ENCODE data around the gene ATP5MC3.

DNA sequence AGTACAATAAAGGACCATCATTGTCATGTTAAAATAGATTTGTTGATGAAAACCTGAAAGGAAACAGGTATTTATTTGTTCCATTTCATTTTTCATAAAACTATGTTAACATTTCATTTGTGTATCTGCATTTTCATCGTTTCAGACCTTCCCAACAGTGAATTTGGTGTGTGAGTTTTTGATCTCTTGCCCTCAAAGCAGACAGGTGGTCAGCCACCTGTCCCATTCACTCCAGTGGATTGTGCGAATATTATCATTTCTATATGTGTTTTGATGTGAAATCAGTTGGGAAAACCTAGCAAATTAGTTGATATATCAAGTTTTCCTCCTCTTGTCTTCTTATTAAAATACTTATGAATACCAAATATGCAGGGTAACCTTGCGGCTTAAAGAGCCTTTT lies 25.4 kb upstream of the ATP5MC3 start:
- TF ChIP-seq, protein P1, sequence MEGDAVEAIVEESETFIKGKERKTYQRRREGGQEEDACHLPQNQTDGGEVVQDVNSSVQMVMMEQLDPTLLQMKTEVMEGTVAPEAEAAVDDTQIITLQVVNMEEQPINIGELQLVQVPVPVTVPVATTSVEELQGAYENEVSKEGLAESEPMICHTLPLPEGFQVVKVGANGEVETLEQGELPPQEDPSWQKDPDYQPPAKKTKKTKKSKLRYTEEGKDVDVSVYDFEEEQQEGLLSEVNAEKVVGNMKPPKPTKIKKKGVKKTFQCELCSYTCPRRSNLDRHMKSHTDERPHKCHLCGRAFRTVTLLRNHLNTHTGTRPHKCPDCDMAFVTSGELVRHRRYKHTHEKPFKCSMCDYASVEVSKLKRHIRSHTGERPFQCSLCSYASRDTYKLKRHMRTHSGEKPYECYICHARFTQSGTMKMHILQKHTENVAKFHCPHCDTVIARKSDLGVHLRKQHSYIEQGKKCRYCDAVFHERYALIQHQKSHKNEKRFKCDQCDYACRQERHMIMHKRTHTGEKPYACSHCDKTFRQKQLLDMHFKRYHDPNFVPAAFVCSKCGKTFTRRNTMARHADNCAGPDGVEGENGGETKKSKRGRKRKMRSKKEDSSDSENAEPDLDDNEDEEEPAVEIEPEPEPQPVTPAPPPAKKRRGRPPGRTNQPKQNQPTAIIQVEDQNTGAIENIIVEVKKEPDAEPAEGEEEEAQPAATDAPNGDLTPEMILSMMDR (conservative IDR thresholded peaks at IDR 0.05; ENCODE audit: low read depth, low read length), result no peak
- TF ChIP-seq EZH2phosphoT487 (IDR thresholded peaks at IDR 0.05; ENCODE audit: borderline replicate concordance, low read length) (no peak), EZH2 (IDR thresholded peaks at IDR 0.05; ENCODE audit: low read length, unreplicated experiment) (no peak)

Measured in PC-3 (cell line).